Measurements from ENCODE around the gene FMN2.

The FMN2 gene

GRCh38 chr1:240086726-240087125 lies 5.0 kb upstream of the FMN2 start:
- no peak for ATAC-seq (replicated peaks)
- Mint-ChIP-seq H3K4me3 (no peak overlapping the region), H3K4me1 (ENCODE audit: low read depth in 2 of 2) (peaks cover 0 to 3% of the 10 kb centered on the region in 2 donors)

GRCh38 chr1:240090014-240090413 lies 1.7 kb upstream of the FMN2 start:
- Mint-ChIP-seq H3K4me3 (no peak overlapping the region), H3K36me3 (ENCODE audit: insufficient read depth) (no peaks in the 10 kb centered on the region), H3K27ac (no peak overlapping the region), H3K9me3 (peaks cover 0 to 3% of the 10 kb centered on the region in 2 donors), H3K27me3 (peaks cover 16 to 33% of the 10 kb centered on the region in 2 donors), H3K4me1 (ENCODE audit: low read depth in 2 of 2) (peaks cover 0 to 3% of the 10 kb centered on the region in 2 donors)
- no peak for DNase-seq
- ATAC-seq (replicated peaks): no peak

More at GRCh38 chr1:240086726-240087125, 5.0 kb upstream of the FMN2 start:
- H3K27me3 Mint-ChIP-seq: peaks cover 16 to 24% of the 10 kb centered on the region in 2 donors
- DNase-seq: no peak
- no peaks in the 10 kb centered on the region for H3K36me3 Mint-ChIP-seq (ENCODE audit: insufficient read depth)
- H3K9me3 Mint-ChIP-seq: peaks cover 0 to 8% of the 10 kb centered on the region in 2 donors
- no peak overlapping the region for H3K27ac Mint-ChIP-seq

GRCh38 chr1:240090957-240091600 lies 604 bp upstream of the FMN2 start:
- Mint-ChIP-seq H3K27me3 (peaks cover 16 to 42% of the 10 kb centered on the region in 2 donors), H3K36me3 (ENCODE audit: insufficient read depth) (no peaks in the 10 kb centered on the region), H3K9me3 (peaks cover 0 to 3% of the 10 kb centered on the region in 2 donors), H3K4me1 (ENCODE audit: low read depth in 2 of 2) (peaks cover 0 to 3% of the 10 kb centered on the region in 2 donors), H3K4me3 (no peak overlapping the region), H3K27ac (no peak overlapping the region)
- ATAC-seq (replicated peaks) (no peak), DNase-seq (no peak)

GRCh38 chr1:240092301-240093119 lies 827 bp downstream of the FMN2 start:
- no peak for ATAC-seq (replicated peaks)
- Mint-ChIP-seq H3K4me3 (no peak overlapping the region), H3K27me3 (peaks cover 16 to 36% of the 10 kb centered on the region in 2 donors), H3K27ac (no peak overlapping the region), H3K9me3 (peaks cover 0 to 3% of the 10 kb centered on the region in 2 donors), H3K4me1 (ENCODE audit: low read depth in 2 of 2) (peaks cover 0 to 3% of the 10 kb centered on the region in 2 donors), H3K36me3 (ENCODE audit: insufficient read depth) (no peaks in the 10 kb centered on the region)
- no peak for DNase-seq

GRCh38 chr1:240093120-240093961 lies 1.7 kb downstream of the FMN2 start:
- Mint-ChIP-seq H3K4me3 (no peak overlapping the region), H3K27me3 (peaks cover 16 to 35% of the 10 kb centered on the region in 2 donors), H3K4me1 (ENCODE audit: low read depth in 2 of 2) (peaks cover 0 to 3% of the 10 kb centered on the region in 2 donors), H3K27ac (no peak overlapping the region), H3K36me3 (ENCODE audit: insufficient read depth) (no peaks in the 10 kb centered on the region), H3K9me3 (peaks cover 0 to 2% of the 10 kb centered on the region in 2 donors)
- DNase-seq (no peak), ATAC-seq (replicated peaks) (no peak)

GRCh38 chr1:240094041-240094722 lies 2.5 kb downstream of the FMN2 start:
- H3K27ac Mint-ChIP-seq: no peak overlapping the region
- peaks cover 0 to 2% of the 10 kb centered on the region in 2 donors for H3K9me3 Mint-ChIP-seq
- peaks cover 0 to 3% of the 10 kb centered on the region in 2 donors for H3K4me1 Mint-ChIP-seq (ENCODE audit: low read depth in 2 of 2)
- no peak for DNase-seq
- H3K4me3 Mint-ChIP-seq: no peak overlapping the region
- H3K27me3 Mint-ChIP-seq: peaks cover 16 to 35% of the 10 kb centered on the region in 2 donors
- H3K36me3 Mint-ChIP-seq (ENCODE audit: insufficient read depth): no peaks in the 10 kb centered on the region
- no peak for ATAC-seq (replicated peaks)

GRCh38 chr1:240096974-240097373 lies 5.3 kb downstream of the FMN2 start:
- Mint-ChIP-seq H3K27me3 (peaks cover 0 to 26% of the 10 kb centered on the region in 2 donors), H3K9me3 (peaks cover 0 to 4% of the 10 kb centered on the region in 2 donors), H3K4me3 (no peak overlapping the region), H3K4me1 (ENCODE audit: low read depth in 2 of 2) (no peaks in the 10 kb centered on the region), H3K36me3 (ENCODE audit: insufficient read depth) (no peaks in the 10 kb centered on the region), H3K27ac (no peak overlapping the region)
- ATAC-seq (replicated peaks) (no peak), DNase-seq (no peak)

GRCh38 chr1:240098534-240098933 lies 6.9 kb downstream of the FMN2 start:
- DNase-seq (no peak), ATAC-seq (replicated peaks) (no peak)
- H3K4me1 Mint-ChIP-seq (ENCODE audit: low read depth in 2 of 2): no peaks in the 10 kb centered on the region
- peaks cover 0 to 25% of the 10 kb centered on the region in 2 donors for H3K27me3 Mint-ChIP-seq
- H3K9me3 Mint-ChIP-seq: peaks cover 0 to 5% of the 10 kb centered on the region in 2 donors
- H3K4me3 Mint-ChIP-seq: no peak overlapping the region
- H3K36me3 Mint-ChIP-seq (ENCODE audit: insufficient read depth): no peaks in the 10 kb centered on the region
- no peak overlapping the region for H3K27ac Mint-ChIP-seq

- no peak for DNase-seq
- Mint-ChIP-seq H3K4me3 (no peak overlapping the region), H3K27ac (no peak overlapping the region), H3K27me3 (peaks cover 0 to 19% of the 10 kb centered on the region in 2 donors), H3K9me3 (peaks cover 0 to 8% of the 10 kb centered on the region in 2 donors), H3K36me3 (ENCODE audit: insufficient read depth) (no peaks in the 10 kb centered on the region), H3K4me1 (ENCODE audit: low read depth in 2 of 2) (no peaks in the 10 kb centered on the region)
- no peak for ATAC-seq (replicated peaks)
Observed at GRCh38 chr1:240099329-240099728, 7.6 kb downstream of the FMN2 start.

- Mint-ChIP-seq H3K27me3 (peaks cover 0 to 19% of the 10 kb centered on the region in 2 donors), H3K36me3 (ENCODE audit: insufficient read depth) (no peaks in the 10 kb centered on the region), H3K4me1 (ENCODE audit: low read depth in 2 of 2) (no peaks in the 10 kb centered on the region), H3K9me3 (peaks cover 0 to 8% of the 10 kb centered on the region in 2 donors), H3K4me3 (no peak overlapping the region), H3K27ac (no peak overlapping the region)
- ATAC-seq (replicated peaks) (no peak), DNase-seq (no peak)
Observed at GRCh38 chr1:240099748-240100147, 8.1 kb downstream of the FMN2 start.

- Mint-ChIP-seq H3K9me3 (peaks cover 0 to 6% of the 10 kb centered on the region in 2 donors), H3K4me3 (no peak overlapping the region), H3K4me1 (ENCODE audit: low read depth in 2 of 2) (no peaks in the 10 kb centered on the region), H3K27me3 (peaks cover 0 to 14% of the 10 kb centered on the region in 2 donors), H3K36me3 (ENCODE audit: insufficient read depth) (no peaks in the 10 kb centered on the region), H3K27ac (no peak overlapping the region)
- DNase-seq (no peak), ATAC-seq (replicated peaks) (no peak)
Observed at GRCh38 chr1:240100371-240100934, 8.8 kb downstream of the FMN2 start.

GRCh38 chr1:240101306-240101705 lies 9.6 kb downstream of the FMN2 start:
- no peaks in the 10 kb centered on the region for H3K36me3 Mint-ChIP-seq (ENCODE audit: insufficient read depth)
- no peak overlapping the region for H3K27ac Mint-ChIP-seq
- peaks cover 0 to 8% of the 10 kb centered on the region in 2 donors for H3K9me3 Mint-ChIP-seq
- no peak overlapping the region for H3K4me3 Mint-ChIP-seq
- peaks cover 0 to 10% of the 10 kb centered on the region in 2 donors for H3K27me3 Mint-ChIP-seq
- no peaks in the 10 kb centered on the region for H3K4me1 Mint-ChIP-seq (ENCODE audit: low read depth in 2 of 2)
- ATAC-seq (replicated peaks) (no peak), DNase-seq (no peak)

Data from effector memory CD8-positive, alpha-beta T cell (primary cell).